HG02970 (cell line): ENCODE measurements around the gene NELL2.
"Not testable (repeated sequence)": the region's sequence is repeated elsewhere in the genome, so short reads cannot be mapped to it uniquely, and the experiment has no call there.

Experiments used
- ATAC-seq: cut with Tn5 transposase; IDR thresholded peaks from one replicate; pipeline ENCODE4 v1.9.1; 2021; ENCODE audit warnings: mild to moderate bottlenecking, moderate library complexity, moderate number of reproducible peaks; ENCODE audit not compliant: unreplicated experiment, low FRiP score

NELL2 gene

DNA sequence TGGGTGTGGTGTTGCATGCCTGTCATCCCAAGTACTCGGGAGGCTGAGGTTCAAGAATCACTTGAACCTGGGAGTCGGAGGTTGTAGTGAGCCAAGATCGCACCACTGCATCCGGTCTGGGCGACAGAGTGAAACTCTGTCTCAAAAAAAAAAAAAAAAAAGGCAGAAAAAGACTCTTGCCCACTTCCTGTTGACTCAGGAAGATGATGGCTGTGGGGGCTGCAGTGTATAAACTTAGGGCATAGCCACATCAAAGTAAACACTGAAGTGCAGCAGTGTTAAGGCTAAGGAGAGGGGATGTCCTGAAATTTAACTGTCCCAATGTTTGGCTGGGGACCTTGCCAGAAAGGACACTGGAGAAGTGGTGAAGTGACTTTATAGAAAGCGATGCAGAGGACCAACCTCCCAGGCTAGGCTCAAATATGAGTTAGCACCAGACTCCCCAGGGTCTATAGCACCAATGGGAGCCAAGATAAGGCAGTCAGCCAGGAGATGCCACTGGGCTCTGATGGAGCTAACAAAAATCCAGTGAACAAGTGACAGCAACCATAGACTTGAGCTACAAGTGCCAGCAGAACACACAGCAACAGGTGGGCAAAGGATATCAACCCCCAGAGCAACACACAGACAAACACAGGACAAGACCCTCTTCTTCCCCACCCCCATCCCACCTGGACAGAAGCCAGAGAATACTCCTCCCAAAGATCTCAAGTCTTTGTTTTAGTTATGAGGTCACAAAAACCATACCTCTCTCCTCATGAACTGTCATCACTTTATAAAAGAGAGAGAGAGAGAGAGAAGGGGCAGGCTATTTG is 28.0 kb downstream of the NELL2 start:
- no peak for ATAC-seq

DNA sequence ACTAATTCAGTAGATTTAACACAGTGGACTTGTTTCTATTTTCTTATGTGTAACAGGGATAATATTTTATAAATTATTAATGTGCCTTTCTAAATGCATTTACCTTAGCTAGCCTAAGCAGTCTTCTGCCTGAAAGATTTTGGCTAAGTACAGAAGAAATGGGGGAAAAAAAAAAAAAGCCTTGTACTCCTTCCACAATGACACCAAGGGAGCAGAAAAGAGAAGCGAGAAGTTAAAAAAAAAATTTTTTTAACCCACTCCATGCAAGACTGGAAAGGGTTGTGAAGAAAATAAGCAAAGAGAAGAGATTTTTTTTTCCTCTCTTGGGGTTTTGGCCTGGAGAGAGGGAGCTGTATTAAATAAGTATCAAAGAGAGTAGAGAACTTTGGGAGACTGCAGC is 28.7 kb downstream of the NELL2 start:
- no peak for ATAC-seq

DNA sequence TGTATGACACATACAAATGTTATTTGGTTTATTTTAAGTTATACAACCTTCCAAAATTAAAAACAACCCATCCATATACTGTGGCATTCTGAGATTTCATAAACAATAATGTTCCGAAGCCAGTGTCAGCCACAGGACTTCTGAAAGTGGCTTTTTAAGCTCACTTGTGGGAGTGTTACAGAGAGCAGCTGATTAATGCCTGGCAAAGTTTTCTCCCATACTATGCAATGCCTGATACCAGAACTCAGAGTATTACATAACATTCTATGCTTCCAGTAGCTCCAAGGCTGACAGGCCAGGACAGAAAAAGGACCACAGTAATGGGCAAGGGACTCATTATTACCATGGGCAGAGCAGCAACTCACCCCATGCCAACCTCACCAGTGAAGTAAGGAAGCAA is 29.3 kb downstream of the NELL2 start:
- no peak for ATAC-seq

DNA sequence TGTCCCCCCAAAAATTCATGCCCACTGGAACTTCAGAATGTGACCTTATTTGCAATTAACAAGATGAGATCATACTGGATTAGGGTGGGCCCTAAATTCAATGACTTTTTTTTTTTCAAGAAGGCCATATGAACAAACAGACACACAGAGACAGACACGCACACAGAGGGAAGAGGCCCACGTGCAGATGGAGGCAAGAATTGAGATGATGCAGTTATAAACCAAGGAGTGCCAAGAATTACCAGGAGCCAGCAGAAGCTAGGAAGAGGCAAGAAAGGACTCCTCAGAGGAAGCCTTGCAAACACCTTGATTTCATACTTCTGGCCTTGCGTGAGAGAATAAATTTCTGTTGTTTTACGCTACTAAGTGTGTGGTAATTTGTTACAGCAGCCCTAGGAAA is 33.4 kb downstream of the NELL2 start:
- no peak for ATAC-seq

DNA sequence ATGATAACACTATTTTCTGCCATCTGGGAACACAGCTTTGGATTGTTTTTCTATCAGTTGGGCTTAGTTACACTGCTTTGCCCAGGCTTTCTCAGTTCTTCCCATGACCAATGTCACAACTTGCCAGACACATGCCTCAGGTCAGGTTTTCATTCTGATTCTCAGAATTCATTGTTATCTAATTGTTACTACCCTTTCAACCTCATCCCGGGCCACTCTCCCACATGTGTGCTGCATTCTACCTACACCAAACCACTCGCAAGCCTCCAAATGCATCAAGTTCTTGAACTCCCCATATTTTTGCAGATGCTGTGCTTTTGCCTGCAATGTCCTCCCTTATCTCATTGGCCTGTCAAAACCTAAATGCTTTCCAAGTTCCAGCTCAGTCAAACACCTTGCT is 36.3 kb downstream of the NELL2 start:
- ATAC-seq = no peak

DNA sequence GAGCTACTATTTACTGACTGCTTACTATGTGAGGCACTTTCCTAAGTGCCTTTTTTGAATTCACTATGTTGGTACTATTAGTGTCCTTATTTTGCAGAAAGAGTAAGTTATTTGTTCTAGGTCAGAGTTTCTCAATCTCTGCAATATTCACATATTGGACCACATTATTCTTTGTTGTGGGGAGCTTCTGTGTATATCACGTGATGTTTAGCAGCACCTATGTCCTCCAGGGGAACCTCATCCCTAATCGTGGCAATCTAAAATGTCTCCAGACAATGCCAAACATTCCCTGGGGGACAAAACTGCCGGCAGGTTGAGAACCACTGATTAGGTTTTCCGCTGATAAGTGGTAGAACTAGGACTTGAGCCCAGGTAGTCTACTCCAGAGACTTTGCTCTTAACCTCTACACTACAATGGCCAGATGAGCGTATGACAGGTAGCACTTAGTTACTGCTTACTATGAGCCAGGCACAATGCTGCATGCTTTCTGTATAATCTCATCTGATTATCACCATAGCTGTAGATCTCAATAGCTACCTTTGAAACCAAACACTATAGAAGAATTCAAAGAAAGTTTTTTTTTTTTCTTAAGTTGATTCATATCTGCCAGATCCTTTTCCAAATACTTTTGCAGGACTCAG is 38.9 kb downstream of the NELL2 start:
- ATAC-seq = no peak

DNA sequence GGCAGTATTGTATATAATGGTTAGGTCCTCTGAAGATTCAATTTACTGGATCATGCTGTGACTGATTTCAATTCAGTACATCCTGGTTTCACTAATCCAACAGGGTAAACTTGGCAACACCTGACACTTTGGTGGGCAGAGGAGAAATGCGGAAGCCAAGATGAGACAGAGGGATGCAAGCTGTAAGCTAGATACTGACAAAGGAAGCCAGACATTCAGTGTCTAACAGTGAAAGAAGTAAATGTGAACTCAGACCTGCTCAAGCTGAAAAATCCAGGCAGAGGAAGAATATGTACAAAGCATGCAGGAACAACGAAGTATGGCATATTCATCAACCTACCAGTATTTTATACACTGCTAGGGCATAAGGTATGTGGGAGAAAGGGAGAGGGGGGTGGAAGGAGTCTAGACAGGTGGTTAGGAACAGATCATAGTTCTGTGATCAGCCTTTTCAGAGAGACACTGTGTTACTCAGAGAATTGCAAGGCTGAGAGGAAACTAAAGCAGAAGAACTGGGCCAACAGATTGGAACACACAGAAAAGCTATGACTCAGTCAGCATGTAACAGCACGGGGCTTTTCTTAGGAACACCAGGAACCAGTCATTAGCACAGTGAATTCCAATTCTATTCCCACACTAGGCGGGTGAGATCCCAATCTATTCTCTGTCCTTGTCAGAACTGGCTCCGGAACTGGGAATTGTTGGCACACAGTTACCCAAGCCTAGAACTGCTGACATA is 40.3 kb downstream of the NELL2 start:
- no peak for ATAC-seq

DNA sequence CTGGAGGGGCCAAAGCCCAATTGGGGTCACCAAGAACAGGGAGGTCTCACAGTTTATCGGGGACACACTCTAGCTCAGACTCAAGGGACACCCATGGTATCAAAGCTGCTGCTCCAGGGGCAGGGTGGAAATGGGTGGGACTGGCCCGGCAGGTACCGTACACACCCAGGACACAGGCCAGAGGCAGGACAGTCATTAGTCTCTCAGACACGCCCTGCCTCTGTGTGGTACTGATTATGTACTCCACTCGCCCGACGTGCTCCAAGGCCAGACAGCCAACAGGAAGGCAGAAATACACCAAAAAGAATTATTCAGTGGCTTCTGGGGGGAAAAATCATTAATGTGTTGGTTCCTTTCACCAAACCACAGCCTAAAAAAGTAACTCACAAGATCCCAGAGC is 41.1 kb downstream of the NELL2 start:
- ATAC-seq = not testable (repeated sequence)

DNA sequence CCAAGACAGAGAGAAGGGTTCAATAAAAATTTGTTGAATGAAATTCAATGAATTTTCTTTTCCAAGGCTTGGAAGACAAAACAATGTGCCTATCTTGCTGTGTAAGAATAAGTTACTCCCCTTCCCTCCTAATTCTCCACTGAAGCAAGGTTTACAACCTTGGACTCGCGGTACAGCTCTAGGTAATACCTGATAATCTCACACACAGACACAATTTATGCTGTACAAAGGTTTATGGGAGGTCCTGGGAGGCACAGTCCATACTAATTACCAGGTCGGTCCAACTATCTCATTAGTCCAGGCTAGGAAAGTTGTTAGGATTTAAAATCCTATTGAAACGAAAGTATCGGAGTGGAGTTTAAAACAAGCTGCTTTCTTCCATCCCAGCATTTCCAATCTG is 42.6 kb downstream of the NELL2 start:
- ATAC-seq = no peak

DNA sequence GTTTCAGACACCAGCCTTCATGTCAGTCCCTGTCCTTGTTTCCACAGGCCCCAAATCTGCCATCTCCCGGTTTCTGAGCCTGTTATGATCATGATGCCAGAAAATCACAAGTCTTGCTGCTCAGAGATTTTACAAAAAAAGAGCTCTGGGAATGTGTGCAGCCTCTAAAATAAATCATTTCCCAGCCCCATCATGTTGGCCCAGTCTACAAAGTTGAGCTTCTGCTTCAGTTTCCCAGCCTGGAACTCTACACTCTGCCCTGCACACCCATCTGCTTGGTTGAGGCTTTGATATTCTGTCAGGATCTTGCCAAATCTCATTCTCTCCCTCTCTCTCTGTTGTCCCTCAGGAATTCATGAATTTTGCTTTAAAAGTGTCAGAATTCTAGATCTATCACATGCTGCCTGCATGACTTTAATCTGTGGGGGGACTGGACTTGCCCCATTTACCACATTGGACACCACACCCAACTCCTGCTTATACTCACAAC is 45.5 kb downstream of the NELL2 start:
- no peak for ATAC-seq

DNA sequence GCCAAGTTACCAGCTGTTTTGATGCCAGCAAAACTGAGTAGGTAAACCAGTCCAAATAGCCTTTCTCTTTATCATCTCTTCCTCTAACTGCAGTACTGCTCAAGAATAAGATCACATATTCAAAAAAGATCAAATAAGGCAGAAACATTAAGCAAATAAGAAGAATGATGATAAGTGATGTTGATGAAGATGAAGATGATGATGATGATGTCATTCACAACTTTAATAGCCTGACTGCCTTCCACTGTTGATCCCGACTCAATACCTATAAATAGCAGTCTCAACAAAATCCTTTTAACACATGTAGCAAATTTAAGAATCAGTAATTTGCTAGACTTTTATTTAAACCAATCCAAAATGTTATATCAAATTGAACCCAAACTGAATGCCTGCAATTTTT is 47.1 kb downstream of the NELL2 start:
- no peak for ATAC-seq

DNA sequence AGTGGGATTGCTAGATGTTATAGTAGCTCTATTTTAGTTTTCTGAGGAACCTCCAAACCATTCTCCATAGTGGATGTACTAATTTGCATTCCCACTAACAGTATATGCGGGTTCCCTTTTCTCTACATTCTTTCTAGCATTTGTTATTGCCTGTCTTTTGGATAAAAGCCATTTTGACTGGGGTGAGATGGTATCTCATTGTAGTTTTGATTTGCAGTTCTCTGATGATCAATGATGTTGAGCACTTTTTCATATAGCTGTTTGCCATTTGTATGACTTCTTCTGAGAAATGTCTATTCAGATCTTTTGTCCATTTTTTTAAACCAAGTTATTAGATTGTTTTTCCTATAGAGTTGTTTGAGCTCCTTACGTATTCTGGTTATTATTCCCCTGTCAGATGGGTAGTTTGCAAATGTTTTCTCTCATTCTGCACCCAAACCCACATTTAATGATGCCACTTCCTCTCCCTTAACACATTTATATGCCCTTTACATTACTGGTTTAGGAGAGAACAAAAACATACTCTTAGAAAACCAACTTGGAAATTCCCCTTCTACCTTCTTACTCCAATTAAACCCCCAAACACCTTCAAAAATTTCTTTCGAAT is 48.2 kb downstream of the NELL2 start:
- ATAC-seq = no peak

DNA sequence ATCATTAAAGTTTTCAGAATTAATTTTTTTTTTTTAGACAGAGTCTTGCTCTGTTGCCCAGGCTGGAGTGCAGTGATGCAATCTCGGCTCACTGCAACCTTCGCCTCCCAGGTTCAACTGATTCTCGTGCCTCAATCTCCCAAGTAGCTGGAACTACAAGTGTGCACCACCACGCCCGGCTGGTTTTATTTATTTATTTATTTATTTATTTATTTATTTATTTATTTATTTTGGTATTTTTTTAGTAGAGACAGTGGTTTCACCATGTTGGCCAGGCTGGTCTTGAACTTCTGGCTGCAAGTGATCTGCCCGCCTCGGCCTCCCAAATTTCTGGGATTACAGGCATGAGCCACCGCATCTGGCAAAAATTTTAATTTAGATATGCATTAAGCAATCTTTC is 54.4 kb downstream of the NELL2 start:
- ATAC-seq = not testable (repeated sequence)

DNA sequence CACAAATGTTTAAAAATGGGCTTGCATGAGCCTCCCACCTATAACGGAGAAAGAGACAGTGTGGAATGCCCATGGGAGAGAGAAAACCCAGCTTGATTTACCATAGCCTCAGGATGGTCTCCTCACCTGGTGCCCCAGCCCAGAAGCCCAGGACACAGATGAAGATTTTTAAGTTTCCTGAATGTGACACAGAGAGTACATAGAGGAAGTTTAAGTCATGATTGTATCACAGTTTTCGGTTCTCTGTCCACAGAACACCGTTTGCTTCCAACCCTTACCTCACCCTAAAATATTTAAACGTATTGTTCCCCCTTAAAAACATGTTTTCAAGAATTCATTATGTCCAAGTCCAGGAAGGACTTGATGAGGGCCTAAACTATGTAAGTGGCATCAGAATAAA is 56.2 kb downstream of the NELL2 start:
- ATAC-seq = no peak

DNA sequence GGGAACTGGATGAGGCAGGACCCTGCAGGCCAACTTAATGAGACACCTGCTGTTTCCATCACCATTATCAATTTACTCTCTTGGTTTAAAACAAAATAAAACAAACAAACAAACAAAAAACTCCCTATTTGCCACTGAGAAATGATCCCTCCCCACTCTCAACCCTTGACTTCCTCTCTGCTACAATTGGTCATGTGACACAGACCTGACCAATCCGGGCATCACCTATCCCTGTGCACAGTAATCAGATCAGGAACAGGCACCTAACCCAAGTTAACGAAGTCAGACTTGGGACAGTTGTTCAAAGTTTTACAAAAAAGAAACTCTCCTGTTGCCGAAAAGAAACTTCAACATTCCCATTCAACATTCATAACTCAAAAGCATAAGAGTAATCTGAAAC is 58.4 kb downstream of the NELL2 start:
- no peak for ATAC-seq

DNA sequence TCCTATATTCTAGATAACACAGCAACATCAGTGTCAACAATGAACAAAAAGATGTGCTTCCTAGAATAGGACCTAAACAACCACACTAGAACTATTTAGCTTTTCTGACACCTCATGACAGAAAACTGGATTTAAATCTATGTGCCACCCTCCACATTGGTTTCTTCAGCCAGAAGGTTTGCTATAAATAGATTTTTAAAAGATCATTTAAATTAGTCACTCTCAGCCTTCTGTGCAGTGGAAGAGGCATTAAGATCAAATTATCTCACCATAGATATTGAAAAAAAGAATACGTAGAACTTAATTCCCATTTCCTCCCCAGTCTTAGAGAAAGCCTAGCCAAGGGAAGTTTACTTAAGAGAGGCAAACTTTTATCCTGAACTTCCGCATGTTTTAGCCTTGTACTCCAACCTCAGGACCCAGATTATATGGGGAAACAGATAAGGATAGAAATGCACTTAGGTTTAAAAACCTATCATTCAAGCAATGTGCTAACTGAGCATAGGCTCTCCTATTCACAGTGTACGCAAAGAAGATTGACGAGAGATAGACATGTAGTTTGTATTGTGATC is 59.6 kb downstream of the NELL2 start:
- no peak for ATAC-seq

DNA sequence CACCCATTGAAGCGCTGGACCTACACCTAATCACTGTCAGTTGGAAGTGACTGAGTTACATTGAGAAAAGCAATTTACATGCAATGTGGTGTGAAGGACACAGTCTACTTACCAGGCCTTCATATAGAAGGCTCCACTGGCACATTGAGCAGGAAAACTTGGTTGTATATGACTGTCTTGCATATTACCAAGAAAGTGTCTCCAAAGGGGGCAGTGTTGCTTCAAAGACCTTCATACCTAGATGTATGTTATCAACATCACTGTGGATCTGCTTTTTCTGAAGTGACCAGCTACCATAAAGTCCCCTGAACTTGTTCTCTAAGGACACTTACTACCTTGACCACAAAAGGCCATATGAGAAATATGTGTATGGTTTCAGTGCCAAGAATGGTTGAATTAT is 64.1 kb downstream of the NELL2 start:
- no peak for ATAC-seq

DNA sequence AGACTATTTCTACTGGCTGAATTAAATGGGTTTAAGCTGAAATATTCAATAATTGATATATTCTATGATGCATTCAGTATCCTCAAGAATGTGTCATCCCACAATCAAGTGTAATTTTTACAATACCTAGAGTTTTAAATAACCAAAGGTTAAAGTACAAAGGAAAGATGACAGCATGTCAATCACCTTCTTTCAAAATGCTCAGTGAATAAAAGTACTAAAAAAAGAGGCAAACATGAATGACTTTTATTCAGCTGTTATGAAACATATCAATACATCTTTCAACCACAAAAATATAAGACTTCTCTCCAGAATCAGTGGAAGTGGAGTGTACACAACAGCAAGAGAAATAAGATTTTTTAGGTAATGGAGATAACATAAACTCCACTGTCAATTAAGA is 72.0 kb downstream of the NELL2 start:
- ATAC-seq = no peak

DNA sequence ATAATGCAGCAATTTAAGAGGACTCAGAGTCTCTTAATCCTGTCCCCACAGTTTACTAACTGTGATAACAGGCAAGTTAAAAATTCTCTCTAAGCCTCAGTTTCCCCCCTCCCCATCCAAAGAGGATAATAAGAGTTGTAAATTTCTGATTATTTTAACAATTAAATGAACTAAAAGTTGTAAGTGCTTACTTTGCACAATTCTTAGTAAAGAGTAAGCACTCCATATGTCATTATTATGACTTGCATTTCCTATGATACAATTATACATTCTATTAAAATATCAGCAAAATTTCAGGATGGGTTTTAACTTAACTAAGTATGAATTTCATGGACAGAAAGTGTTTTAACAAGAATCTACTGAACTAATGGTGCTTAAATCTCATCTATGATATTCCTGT is 80.1 kb downstream of the NELL2 start:
- no peak for ATAC-seq

DNA sequence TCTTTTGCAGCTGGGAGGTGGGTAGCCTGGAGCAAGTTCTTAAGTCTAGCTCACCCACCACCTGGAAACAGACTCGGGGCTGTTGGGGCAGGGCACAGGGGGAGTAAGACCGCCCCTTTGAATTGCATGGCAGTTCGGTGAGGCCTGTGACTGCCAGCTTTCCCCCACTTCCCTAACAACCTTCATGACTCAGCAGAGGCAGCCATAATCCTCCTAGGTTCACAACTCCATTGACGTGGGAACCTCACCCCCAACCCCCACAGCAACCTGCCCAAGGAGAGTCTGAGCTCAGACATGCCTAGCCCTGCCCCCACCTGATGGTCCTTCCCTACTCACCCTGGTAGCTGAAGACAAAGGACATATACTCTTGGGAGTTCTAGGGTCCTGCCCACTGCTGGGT is 87.4 kb downstream of the NELL2 start:
- ATAC-seq = no peak
